Measurements from ENCODE around the gene KIDINS220.

DNA sequence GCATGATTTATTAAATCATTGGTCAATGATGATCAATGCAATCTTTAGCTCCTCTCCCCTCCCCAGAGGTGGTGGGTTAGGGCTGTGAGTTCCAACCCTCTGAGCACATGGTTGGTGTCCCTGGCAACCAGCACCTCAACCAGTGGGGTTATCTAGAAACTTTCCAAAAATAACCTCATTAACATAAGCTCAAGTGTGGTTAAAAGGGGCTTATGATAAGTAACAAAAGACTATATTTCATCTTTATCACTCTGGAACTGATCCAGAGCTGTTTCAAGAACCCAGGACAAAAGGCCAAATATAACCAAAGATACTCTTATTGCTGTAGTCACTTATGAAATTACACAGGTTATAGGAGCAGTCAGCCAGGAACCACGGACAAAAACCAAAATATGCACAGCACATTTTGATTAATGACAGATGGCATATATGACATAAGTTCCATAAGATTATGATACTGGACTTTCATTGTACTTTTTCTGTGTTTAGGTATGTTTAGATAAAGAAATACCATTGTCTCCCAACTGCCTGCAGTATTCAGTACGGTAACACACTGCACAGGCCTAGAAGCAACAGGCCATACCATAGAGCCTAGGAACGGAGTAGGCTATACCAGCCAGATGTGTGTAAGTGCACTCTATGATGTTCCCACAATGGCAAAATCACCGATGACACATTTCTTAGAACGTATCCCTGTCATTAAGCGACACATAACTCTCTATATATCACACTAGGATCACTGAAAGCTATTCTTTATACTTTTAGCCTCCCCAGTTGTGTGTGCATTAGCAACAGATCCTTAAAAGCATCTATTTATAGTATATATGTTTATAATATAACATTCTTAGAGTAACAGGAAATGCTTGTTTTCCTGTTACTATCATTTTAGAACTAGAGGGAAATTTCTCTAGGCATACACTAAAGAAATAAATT, 31.9 kb downstream of the KIDINS220 start:
- TF ChIP-seq, protein P1, sequence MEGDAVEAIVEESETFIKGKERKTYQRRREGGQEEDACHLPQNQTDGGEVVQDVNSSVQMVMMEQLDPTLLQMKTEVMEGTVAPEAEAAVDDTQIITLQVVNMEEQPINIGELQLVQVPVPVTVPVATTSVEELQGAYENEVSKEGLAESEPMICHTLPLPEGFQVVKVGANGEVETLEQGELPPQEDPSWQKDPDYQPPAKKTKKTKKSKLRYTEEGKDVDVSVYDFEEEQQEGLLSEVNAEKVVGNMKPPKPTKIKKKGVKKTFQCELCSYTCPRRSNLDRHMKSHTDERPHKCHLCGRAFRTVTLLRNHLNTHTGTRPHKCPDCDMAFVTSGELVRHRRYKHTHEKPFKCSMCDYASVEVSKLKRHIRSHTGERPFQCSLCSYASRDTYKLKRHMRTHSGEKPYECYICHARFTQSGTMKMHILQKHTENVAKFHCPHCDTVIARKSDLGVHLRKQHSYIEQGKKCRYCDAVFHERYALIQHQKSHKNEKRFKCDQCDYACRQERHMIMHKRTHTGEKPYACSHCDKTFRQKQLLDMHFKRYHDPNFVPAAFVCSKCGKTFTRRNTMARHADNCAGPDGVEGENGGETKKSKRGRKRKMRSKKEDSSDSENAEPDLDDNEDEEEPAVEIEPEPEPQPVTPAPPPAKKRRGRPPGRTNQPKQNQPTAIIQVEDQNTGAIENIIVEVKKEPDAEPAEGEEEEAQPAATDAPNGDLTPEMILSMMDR (IDR thresholded peaks at IDR 0.05; ENCODE audit: poor library complexity): no peak
- TF ChIP-seq EZH2phosphoT487 (IDR thresholded peaks at IDR 0.05; ENCODE audit: low read depth, severe bottlenecking, unreplicated experiment) (no peak), EZH2 (IDR thresholded peaks at IDR 0.05; ENCODE audit: borderline replicate concordance) (no peak)
